Measurements from ENCODE around the gene CDH4. TPM values are rescaled to one million over a fixed set of nuclear protein-coding genes. Genes with fewer than 3 reads are reported as not detected.

CDH4 gene
- total RNA-seq, 1 donor from 2014 or later, result 0.23 TPM

GRCh38 chr20:61493798-61494305 is 241.8 kb downstream of the CDH4 start:
- Mint-ChIP-seq H3K4me1 (ENCODE audit: unreplicated experiment) (peaks cover 4% of the 10 kb centered on the region), H3K9me3 (ENCODE audit: unreplicated experiment) (no peaks in the 10 kb centered on the region), H3K27me3 (ENCODE audit: unreplicated experiment) (no peaks in the 10 kb centered on the region), H3K36me3 (ENCODE audit: low read depth, unreplicated experiment) (no peaks in the 10 kb centered on the region), H3K4me3 (ENCODE audit: unreplicated experiment) (no peak overlapping the region), H3K27ac (ENCODE audit: unreplicated experiment) (no peak overlapping the region)
- no peak for TF ChIP-seq CTCF (IDR thresholded peaks at IDR 0.05; ENCODE audit: unreplicated experiment)
- no peak for DNase-seq (ENCODE audit: low spot score)

- DNase-seq (ENCODE audit: low spot score), result no peak
- Mint-ChIP-seq H3K27me3 (ENCODE audit: unreplicated experiment) (no peaks in the 10 kb centered on the region), H3K9me3 (ENCODE audit: unreplicated experiment) (no peaks in the 10 kb centered on the region), H3K4me3 (ENCODE audit: unreplicated experiment) (no peak overlapping the region), H3K27ac (ENCODE audit: unreplicated experiment) (no peak overlapping the region), H3K36me3 (ENCODE audit: low read depth, unreplicated experiment) (no peaks in the 10 kb centered on the region), H3K4me1 (ENCODE audit: unreplicated experiment) (peaks cover 4% of the 10 kb centered on the region)
- no peak for TF ChIP-seq CTCF (IDR thresholded peaks at IDR 0.05; ENCODE audit: unreplicated experiment)
Observed at GRCh38 chr20:61494763-61495575, 242.9 kb downstream of the CDH4 start.

- H3K9me3 Mint-ChIP-seq (ENCODE audit: unreplicated experiment), result no peaks in the 10 kb centered on the region
- no peak overlapping the region for H3K27ac Mint-ChIP-seq (ENCODE audit: unreplicated experiment)
- no peak for DNase-seq (ENCODE audit: low spot score)
- no peaks in the 10 kb centered on the region for H3K36me3 Mint-ChIP-seq (ENCODE audit: low read depth, unreplicated experiment)
- H3K27me3 Mint-ChIP-seq (ENCODE audit: unreplicated experiment), result peaks cover 3% of the 10 kb centered on the region
- H3K4me3 Mint-ChIP-seq (ENCODE audit: unreplicated experiment), result no peak overlapping the region
- H3K4me1 Mint-ChIP-seq (ENCODE audit: unreplicated experiment), result peaks cover 12% of the 10 kb centered on the region
- no peak for TF ChIP-seq CTCF (IDR thresholded peaks at IDR 0.05; ENCODE audit: unreplicated experiment)
Observed at GRCh38 chr20:61497029-61497627, 245.1 kb downstream of the CDH4 start.

- no peak for DNase-seq (ENCODE audit: low spot score)
- Mint-ChIP-seq H3K9me3 (ENCODE audit: unreplicated experiment) (no peaks in the 10 kb centered on the region), H3K4me3 (ENCODE audit: unreplicated experiment) (no peak overlapping the region), H3K36me3 (ENCODE audit: low read depth, unreplicated experiment) (no peaks in the 10 kb centered on the region), H3K4me1 (ENCODE audit: unreplicated experiment) (peaks cover 12% of the 10 kb centered on the region), H3K27ac (ENCODE audit: unreplicated experiment) (no peak overlapping the region), H3K27me3 (ENCODE audit: unreplicated experiment) (peaks cover 3% of the 10 kb centered on the region)
- no peak for TF ChIP-seq CTCF (IDR thresholded peaks at IDR 0.05; ENCODE audit: unreplicated experiment)
Observed at GRCh38 chr20:61499859-61500554, 247.9 kb downstream of the CDH4 start.

Measured in endothelial cell (in vitro differentiated cells).